GM19328 (cell line): ENCODE data around the gene NR2F6.

Experiments
- ATAC-seq: cut with Tn5 transposase; IDR thresholded peaks from one replicate; pipeline ENCODE4 v1.9.1; 2021; ENCODE audit warnings: mild to moderate bottlenecking, moderate library complexity; ENCODE audit not compliant: unreplicated experiment

The NR2F6 gene

GRCh38 chr19:17264641-17264979, 18.9 kb upstream of the NR2F6 start, which contains the start of gene USHBP1:
Gene USHBP1, minus strand, starts transcription at chr19:17264745. Its CDS starts 446 bp downstream, at chr19:17264299.
- ATAC-seq = no peak

GRCh38 chr19:17263712-17264640, 18.3 kb upstream of the NR2F6 start:
- ATAC-seq = no peak

GRCh38 chr19:17262557-17262956, 16.8 kb upstream of the NR2F6 start:
- no peak for ATAC-seq

- no peak for ATAC-seq
Observed at GRCh38 chr19:17260842-17261325, 15.2 kb upstream of the NR2F6 start.

- ATAC-seq = no peak
Observed at GRCh38 chr19:17259934-17260333, 14.2 kb upstream of the NR2F6 start.

GRCh38 chr19:17259118-17259780, 13.5 kb upstream of the NR2F6 start:
- ATAC-seq = no peak

- ATAC-seq = no peak
Observed at GRCh38 chr19:17256130-17256529, 10.4 kb upstream of the NR2F6 start.

GRCh38 chr19:17255150-17255621, 9.5 kb upstream of the NR2F6 start:
- ATAC-seq = no peak

GRCh38 chr19:17254636-17255035, 8.9 kb upstream of the NR2F6 start:
- ATAC-seq = no peak

- ATAC-seq = no peak
Observed at GRCh38 chr19:17249887-17250548, 4.3 kb upstream of the NR2F6 start.

- ATAC-seq = no peak
Observed at GRCh38 chr19:17248011-17248776, 2.5 kb upstream of the NR2F6 start.

- ATAC-seq = no peak
Observed at GRCh38 chr19:17246681-17247425, 1.1 kb upstream of the NR2F6 start.

- ATAC-seq = no peak
Observed at GRCh38 chr19:17244618-17245534, 843 bp downstream of the NR2F6 start.

GRCh38 chr19:17243830-17244617, 1.7 kb downstream of the NR2F6 start:
- no peak for ATAC-seq

- ATAC-seq = no peak
Observed at GRCh38 chr19:17243211-17243829, 2.4 kb downstream of the NR2F6 start.

GRCh38 chr19:17242431-17243208, 3.1 kb downstream of the NR2F6 start:
- ATAC-seq = no peak
